HG03558 (cell line): ENCODE data around the gene FGF3.

Experiments
- ATAC-seq: cut with Tn5 transposase; IDR thresholded peaks from one replicate; pipeline ENCODE4 v1.9.1; 2021; ENCODE audit warnings: moderate number of reproducible peaks; ENCODE audit not compliant: unreplicated experiment; ENCODE audit errors: extremely low read depth

FGF3 gene

DNA sequence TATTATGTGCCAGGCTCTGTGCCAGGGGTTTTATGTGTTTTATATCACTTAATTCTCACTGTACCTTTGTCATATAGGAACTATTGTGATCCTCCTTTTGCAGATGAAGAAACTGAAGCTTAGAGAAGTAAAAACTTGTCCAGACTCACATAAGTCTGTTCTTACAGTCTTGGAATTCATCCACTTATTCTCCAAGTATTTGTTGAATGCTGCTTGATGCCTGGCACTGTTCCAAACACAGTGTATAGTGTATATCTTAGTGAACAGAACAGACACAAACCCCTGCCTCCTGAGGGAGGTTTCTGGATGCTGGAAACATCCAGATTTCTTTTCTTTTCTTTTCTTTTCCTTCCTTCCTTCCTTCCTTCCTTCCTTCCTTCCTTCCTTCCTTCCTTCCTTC lies 29.0 kb upstream of the FGF3 start:
- no peak for ATAC-seq

DNA sequence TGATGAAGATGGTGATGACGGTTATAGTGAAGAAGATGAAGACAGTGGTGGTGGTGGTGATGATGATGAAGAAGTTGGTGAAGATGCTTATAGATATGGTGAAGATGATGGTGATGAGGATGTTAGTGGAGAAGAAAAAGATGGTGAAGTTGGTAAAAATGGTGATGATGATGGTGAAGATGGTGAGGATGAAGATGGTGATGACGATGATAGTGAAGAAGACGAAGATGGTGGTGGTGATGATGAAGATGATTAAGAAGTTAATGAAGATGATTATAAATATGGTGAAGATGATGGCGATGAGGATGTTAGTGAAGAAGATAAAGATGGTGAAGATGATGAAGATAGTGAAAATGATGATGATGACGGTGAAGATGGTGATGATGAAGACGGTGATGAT lies 25.2 kb upstream of the FGF3 start:
- ATAC-seq: no peak

DNA sequence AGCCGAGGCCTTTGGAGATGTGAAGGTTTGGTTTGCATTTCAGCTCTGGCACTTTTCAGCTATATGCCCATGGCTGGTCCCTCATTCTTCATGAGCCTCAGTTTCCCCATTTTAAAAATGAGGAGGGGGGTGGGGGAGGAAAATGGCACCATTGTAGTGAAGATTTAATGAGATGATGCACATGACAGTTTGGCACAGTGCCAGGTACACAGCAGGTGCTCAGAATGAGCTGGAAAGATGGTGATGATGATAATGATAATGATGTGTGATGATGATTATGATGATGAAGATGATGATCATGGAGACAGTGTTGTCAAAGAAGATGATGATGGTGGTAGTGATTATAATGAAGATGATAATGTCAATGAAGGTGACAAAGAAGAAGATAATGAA lies 24.3 kb upstream of the FGF3 start:
- ATAC-seq: no peak

DNA sequence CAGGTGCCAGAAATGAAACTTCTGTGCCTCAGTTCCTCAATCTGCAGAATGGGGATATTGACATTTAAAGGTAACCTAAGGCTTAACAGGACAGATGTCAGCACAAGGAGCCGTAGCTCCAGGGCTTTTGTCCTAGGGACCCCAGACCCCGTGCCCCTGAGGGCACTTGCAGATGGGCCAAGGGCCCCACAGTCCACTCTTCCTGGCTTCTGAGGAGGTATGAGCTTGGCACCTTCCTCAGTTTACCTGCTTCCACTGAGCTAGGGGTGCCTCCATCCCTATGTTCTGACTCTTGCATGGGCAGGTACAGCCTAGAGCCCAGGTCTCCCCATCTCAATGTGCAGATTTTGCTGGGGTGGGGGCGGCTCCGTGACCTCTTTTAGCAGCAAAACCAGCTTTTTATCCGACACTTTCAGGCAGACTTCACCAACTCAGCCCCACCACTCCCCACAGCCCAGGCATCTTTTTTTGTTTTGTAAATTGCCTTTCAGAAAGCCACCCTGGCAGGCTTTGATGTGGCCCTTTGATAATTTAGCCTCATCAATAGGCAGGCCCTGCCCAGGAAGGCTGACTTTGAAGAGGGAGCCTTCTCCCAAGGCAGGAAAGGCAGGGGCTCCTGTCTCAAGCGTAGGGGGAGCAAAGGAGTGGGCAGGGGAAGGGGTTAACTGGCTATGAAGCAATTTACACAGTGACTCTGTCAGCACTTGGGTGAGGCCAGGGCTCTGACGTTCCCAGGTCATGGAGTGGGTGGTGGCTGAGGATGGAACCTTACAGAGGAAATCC lies 23.7 kb upstream of the FGF3 start:
- no peak for ATAC-seq

DNA sequence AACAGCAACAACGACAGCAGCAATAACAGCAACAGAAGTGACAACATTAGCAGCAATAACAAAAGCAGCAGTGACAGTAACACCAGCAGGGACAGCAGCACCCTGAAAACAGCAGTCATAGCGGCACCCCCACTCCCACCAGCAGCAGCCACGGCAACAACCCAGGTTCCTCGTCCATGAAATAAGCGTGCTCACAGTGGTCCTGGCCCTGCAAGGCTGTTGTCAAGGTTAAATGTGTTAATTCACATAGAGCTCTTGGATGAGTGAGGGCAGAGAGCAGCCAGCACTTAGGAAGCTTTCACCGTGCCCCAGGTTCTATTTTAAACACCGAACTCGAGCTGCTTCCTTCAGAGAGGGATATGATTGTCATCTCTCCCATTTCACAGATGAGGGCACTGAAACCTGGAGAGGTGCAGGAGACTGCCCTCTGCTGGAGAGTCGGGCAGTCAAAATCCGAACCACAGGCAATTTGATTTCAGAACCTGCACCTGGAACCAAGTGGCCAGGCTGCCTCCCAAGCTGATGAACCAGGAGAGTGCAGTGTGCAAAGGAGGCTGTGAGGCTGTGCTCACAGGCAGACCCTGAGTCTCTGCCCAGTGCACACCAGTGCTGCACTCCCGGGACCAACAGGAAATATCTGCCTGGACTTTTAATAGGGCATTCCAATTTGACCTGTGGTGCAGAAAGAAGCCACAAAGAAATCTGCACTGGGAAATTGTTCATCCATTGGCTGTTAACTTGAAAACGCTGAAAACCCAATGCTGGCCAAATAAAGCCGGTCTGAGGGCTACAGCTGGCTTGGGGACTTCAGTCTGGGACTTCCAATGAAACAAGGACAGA lies 22.9 kb upstream of the FGF3 start:
- no peak for ATAC-seq

DNA sequence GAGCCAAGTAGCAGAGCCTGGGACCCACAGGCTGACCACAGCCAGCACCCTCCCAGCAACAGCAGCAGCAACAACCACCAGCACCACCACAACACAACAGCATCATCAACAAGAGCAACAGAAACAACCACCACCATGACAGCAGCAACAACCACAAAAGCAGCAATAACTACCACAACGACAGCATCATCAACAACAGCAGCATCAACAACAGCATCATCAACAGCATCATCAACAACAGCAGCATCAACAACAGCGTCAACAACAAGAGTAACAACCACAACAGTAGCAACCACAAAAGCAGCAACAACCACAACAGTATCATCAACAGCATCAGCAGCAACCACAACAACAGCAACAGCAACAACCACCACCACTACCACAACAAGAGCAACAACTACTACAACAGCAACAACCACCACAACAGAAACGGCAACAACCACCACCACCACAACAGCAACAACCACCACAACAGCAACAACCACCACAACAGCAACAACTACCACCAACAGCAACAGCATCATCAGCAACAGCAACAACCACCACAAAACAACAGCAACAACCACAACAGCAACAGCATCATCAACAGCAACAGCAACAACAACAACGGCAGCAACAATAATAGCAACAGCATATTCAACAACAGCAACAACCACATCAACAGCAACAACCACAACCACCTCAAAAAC lies 22.1 kb upstream of the FGF3 start:
- ATAC-seq: no peak

DNA sequence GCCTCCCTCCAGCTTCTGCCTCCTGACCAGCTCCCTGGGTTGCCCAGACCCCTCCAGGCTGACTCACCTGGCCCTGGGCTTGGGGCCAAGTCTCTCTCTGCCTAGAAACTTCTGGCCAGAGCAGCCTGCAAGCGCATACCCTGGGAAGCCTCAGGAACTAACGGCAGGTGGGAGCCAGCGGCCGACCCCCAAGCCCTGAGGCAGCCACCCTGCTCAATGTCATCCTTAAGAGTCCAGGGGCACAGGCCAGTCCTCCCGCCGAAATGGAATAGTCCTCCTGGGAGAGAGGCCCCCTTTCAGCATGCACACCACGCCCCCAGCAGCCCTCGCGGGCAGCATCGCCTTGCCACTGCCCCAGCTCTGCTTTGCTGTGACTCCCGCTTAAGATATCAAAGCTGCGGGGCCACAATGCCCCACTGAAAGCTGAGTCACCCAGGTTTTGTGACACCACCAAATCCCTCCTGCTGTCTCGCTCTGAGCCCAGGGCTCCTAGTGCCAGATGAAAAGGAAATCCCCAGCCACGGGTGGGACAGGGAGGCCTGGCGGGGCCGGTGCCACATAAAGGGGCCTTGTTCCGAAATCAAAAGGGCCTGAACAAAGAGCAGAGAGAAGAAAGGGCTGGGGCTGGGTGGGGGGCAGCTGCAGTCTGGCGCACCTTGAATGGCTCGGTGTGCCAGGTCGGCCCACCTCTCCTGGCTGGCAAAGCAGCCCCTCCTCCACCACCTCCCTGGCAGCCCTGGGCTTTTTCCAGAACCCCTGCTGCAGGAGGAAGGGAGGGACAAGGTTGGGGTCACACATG lies 21.4 kb upstream of the FGF3 start:
- ATAC-seq: no peak

DNA sequence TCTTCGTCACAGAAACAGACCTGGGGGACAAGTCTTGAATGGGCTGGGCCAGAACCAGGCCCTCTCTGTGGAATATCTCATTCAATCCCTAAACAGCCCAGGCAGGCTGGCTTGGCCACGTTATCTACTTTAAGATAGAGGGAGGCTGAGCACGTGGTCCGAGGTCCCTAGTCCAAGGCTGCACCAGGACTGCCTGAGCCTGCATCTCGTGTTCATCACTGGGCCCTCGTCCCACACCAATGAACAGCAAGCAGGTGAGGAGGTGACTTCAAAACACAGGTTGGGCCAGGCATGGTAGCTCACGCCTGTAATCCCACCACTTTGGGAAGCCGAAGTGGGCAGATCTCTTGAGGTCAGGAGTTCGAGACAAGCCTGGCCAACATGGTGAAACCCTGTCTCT lies 20.3 kb upstream of the FGF3 start:
- no peak for ATAC-seq

DNA sequence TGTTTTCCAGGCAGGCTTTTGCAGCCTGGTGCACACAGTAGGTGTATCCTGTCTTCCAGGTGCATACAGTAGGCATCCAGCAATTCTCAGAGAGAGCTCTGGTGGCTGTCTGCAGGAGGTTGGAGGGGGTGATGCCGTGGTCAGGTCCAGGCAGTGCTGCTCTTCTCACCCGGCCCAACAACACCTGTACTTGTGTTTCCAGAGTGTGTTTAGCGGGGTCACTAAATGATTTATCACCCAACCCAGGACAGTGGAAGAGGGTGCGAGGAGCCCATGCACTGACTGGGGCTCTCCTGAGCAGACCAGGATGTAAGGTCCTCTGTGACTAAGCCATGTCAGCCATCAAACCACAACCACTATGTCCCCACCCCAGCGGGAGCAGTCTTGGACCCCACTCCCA lies 18.6 kb upstream of the FGF3 start:
- ATAC-seq: no peak

DNA sequence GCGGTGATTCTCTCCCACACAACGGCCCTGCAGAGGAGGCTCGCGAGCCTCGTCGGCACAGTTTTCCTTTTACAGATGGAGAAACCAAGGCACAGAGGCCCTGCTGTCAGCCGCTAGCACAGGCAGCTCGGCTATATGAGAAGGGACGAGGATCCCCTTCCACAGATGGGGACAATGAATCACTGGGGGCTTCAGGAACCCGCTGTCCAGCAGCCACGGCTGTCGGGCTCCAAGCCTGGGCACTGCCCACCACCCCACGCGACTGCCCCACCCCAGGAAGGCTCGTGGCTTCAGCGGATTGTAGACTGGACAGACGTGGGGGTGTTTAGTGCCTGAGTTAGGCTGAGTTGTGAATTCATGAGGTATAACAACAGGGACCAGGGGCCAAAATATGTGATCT lies 17.2 kb upstream of the FGF3 start:
- no peak for ATAC-seq

DNA sequence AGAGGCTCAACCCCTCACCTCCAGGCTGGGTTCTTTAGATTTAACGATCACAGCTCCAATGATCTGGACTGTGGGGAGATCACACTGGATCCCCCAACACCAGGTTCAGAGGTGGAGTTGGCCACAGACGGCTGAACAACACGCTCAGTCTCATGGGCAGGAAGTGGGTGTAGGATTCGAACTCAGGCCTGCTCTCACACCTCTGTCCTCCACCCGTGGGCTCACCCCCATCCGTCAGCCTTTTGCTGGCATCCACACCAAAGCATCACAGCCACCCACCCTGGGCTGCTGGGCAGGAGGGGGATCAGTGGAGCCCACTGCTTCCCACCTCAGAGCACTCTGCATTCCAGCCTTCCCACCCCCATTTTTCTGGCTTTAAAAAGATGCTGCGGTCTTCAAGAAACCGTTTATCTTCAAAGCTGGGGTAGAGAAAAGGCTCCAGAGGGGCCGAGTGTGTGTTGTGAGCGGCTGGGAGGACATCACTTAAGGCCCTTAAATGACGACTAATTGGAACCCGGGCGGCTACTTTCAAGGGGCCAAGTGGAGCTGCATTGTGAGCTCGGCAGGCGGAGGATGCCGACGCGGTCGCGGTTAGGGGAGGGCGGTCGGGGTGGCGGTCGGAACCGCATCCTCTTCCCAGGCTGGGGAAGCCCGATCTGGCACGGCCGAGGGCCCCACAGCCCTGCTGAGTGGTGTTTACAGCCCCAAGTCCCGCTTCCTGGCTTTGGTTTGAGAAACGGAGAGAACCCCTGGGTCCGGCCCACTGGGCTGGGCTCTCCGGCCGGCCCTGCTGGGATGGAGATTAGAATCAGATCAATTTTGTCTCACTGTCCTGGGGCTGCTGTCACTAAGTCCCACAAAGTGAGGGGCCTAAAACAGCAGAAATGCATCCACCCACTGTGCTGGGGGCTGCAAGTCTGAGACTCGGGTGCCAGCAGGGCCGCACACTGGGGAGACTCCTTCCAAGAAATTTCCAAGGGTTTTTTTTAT lies 15.9 kb upstream of the FGF3 start:
- no peak for ATAC-seq

DNA sequence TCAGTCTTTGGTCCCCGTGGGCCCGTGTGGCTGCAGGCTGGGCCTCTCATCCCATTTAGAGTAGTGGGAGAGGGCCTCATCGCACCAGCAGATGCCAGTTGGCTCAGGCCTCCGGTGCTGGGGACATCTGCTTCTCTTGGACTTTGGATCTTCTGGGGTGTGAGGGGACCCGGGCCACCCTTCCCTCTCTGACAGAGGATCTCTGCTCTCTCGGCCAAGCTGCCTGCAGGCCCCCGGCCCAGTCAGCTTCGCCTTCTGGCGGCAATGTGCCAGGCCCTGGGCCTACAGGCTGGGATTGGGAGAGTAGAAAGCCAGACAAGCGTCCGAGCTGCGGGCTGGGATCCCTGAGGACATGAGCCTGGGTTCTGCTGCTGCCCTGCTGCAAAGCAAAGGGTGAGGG lies 15.0 kb upstream of the FGF3 start:
- no peak for ATAC-seq

DNA sequence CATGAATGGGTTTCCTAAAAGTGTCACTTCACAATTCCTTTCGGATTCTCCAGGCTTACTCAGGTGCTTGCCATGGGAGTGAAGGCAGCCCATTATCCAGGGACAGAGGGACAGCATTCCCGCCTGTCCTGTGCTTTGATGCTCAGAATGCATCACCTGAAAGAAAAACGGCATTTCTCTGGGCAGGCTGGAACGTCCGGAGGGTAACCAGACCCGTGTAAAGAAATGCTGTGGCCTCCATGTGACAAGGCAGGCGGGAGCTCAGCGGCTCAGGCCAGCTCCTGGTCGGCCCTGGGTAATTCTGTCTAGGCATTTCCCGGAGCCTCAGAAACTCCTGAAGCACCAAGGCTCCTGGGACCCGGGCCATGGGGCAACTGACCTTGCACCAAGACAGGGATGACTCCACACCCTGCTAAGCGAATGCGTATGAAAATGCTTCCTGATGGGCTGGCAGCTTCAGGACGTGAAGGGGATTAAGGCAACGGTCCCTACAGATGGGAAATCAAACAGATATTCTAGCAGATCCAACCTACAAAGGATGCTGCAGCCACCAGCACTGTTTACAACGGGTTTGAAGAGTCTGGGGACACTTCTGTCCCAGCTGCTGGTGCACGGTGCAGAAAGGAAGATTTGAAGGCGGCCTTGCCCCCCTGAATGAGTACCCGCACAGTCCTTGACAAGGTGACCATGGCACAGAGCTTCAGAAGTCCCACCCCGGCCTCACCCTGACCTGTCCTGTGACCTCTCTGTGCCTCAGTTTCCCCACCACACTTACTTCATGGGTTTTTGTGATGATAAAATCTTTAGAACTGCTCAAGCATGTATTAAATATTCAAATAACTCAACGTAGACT lies 13.6 kb upstream of the FGF3 start:
- no peak for ATAC-seq

DNA sequence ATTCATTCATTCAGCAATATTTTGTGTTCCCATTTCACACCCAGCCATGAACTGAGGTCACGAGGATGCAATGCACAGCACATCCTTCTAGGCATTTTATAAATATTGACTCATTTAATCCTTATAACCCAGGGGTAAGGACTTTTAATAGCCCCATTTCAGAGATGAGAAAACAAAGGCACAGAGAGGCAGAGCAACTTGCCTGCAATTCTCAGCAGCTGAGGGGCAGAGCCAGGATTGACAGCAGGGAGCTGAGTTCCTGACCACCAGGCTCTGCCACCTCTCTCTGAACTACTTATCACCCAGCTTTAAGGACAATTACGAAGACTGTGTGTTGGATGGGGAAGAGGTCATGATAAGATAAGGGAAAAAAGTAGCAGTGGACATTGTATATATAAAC lies 12.8 kb upstream of the FGF3 start:
- ATAC-seq: no peak

DNA sequence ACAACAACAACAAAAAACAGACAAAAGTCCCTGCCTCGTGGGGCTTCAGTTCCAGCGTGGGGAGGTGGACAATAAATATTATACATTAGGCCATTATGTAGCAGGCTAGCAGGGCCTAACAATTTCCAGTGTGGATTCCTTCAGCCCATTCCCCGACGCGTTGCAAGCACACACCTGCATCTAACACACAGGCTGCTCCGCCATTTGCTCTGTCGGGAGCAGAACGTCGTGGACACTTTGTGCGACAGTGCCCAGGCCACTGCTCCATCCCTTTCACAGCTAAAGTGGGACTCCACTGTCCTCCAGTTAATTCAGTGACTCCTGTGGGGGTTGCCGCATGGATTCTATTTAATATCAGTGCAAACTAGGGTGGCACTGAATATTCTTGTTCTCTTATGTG lies 10.9 kb upstream of the FGF3 start:
- no peak for ATAC-seq

DNA sequence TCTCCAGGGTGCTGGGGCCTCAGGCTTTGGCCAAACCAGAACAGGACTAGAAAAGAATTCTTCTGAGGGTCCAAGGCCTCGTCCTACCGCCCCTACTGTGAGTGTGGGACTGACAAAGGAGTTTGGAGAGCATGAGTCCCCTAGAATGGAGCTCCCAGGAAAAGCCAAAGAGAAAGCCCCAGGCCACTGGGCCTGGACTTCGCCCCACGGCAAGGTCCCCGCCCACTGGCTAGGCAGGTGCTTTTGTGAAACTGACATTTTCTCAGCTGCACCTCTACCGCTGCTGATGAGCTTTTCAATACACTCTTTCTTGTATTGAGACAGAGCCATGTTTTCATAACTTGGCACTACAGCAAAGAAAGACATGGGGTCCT lies 9.7 kb upstream of the FGF3 start:
- ATAC-seq: no peak

DNA sequence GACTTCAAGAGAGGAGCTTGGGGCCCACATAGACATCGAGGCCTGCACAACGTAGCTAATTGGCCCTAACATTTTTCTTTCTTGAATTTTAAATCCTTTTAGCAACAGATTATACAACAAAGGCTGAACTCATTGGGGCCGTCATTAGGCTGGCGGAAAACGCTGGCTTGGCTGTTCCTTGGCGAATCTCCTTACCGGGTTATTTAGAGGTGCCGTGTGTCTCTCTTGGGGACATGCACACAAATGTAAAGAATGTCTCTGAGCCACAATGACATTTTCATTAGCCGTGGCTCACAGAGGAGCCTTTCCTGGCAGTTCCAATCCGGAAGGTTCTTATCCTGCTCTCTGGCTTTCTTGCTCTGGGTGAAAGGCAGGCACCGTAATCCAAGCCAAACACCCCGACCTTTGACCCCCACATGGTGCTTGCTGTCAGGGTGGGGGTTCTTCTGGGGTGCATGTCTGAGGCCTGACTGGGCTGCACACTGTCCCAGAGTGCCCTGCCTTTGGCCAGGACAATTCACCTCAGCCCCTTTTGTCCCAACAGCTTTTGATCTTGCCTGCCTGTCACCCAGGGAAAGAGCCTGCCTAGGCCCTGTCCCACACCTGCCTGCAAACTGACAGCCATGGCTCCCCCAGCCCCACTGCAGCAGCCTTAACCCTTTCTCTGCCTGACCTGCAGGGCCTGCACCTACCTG lies 9.2 kb upstream of the FGF3 start:
- no peak for ATAC-seq

DNA sequence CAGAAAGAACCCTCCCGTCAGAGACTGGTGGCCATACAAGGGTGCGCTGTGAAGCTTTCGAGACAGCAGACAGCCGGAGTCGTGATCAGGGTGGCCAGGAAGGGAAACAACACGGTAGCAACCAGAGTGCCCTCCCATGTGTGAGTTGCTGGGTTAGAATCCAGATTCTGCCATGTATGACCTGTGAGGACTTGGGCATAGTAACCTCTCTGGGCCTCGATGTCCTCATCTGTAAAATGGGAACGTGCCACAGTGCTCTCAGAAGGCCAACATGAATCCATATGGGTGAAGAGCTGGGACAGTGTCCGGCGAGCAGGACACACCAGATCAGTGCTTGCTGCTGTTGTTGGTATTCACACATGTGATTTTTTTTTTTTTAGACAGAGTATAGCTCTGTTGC lies 7.6 kb upstream of the FGF3 start:
- no peak for ATAC-seq
